DOHH2 (cell line): ENCODE data around the gene FRY.

Experiments
- H3F3A ChIP-seq: fragments of 200-600 bp; sonication (generic), shearing (Covaris generic); 2 replicates; pipeline ENCODE4 v1.6.0; 2016; ENCODE audit warnings: antibody characterized with exemption, mild to moderate bottlenecking; ENCODE audit not compliant: control insufficient read depth, insufficient read depth
- H3K27ac ChIP-seq: fragments of 200-600 bp; sonication (generic); 2 replicates; pipeline ENCODE4 v1.5.1; 2014; ENCODE audit warnings: low read depth, mild to moderate bottlenecking, low read length, moderate library complexity
- H3K27me3 ChIP-seq: fragments of 200-600 bp; sonication (generic); 2 replicates; pipeline ENCODE4 v1.6.1; 2014; ENCODE audit warnings: mild to moderate bottlenecking, low read length, mixed read lengths; ENCODE audit not compliant: control insufficient read depth
- H3K36me3 ChIP-seq: fragments of 200-600 bp; sonication (generic); 2 replicates; pipeline ENCODE4 v1.6.1; 2014; ENCODE audit warnings: mild to moderate bottlenecking, low read length, moderate library complexity, mixed read lengths; ENCODE audit not compliant: control insufficient read depth
- H3K4me1 ChIP-seq: fragments of 200-600 bp; sonication (generic); 2 replicates; pipeline ENCODE4 v1.6.1; 2014; ENCODE audit warnings: mild to moderate bottlenecking, low read length, mixed read lengths; ENCODE audit not compliant: control insufficient read depth
- H3K4me2 ChIP-seq: fragments of 200-600 bp; sonication (generic); 2 replicates; pipeline ENCODE4 v1.6.0; 2014; ENCODE audit warnings: mild to moderate bottlenecking, low read length, moderate library complexity
- H3K4me3 ChIP-seq: fragments of 200-600 bp; sonication (generic); 2 replicates; pipeline ENCODE4 v1.5.1; 2014; ENCODE audit warnings: mild to moderate bottlenecking, low read length, mixed read lengths
- H3K79me2 ChIP-seq: fragments of 200-600 bp; sonication (generic); 2 replicates; pipeline ENCODE4 v1.6.1; 2014; ENCODE audit warnings: mild to moderate bottlenecking, low read length, mixed read lengths; ENCODE audit not compliant: control insufficient read depth
- H3K9me2 ChIP-seq: fragments of 200-600 bp; sonication (generic); replicated peaks from 2 replicates; pipeline ENCODE4 v1.6.1; 2014; ENCODE audit warnings: mild to moderate bottlenecking, low read length, mixed read lengths; ENCODE audit not compliant: control insufficient read depth
- H3K9me3 ChIP-seq: fragments of 200-600 bp; sonication (generic); 2 replicates; pipeline ENCODE4 v1.6.1; 2014; ENCODE audit warnings: antibody characterized with exemption, low read length, mixed read lengths; ENCODE audit not compliant: control insufficient read depth, insufficient read depth
- H4K20me1 ChIP-seq: fragments of 200-600 bp; sonication (generic); 2 replicates; pipeline ENCODE4 v1.6.0; 2014; ENCODE audit warnings: low read depth, mild to moderate bottlenecking, antibody characterized with exemption, low read length, moderate library complexity; ENCODE audit not compliant: control insufficient read depth, insufficient read depth
- CTCF ChIP-seq: fragments of 200-600 bp; sonication (generic); IDR thresholded peaks from one replicate; pipeline ENCODE4 v1.5.1; 2014; ENCODE audit warnings: antibody characterized with exemption, mild to moderate bottlenecking, low read depth, low read length; ENCODE audit not compliant: poor library complexity, severe bottlenecking
- EZH2phosphoT487 ChIP-seq: fragments of 200-600 bp; sonication (generic); IDR thresholded peaks from 2 replicates; pipeline ENCODE4 v1.6.1; 2017; ENCODE audit warnings: borderline replicate concordance, mild to moderate bottlenecking, antibody characterized with exemption, low read length, moderate library complexity, mixed read lengths

FRY gene

DNA sequence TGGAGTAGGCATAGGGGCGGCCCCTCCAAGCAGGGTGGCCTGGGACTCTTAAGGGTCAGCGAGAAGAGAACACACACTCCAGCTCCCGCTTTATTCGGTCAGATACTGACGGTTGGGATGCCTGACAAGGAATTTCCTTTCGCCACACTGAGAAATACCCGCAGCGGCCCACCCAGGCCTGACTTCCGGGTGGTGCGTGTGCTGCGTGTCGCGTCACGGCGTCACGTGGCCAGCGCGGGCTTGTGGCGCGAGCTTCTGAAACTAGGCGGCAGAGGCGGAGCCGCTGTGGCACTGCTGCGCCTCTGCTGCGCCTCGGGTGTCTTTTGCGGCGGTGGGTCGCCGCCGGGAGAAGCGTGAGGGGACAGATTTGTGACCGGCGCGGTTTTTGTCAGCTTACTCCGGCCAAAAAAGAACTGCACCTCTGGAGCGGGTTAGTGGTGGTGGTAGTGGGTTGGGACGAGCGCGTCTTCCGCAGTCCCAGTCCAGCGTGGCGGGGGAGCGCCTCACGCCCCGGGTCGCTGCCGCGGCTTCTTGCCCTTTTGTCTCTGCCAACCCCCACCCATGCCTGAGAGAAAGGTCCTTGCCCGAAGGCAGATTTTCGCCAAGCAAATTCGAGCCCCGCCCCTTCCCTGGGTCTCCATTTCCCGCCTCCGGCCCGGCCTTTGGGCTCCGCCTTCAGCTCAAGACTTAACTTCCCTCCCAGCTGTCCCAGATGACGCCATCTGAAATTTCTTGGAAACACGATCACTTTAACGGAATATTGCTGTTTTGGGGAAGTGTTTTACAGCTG is 283.9 kb downstream of the FRY start, which contains the start of the genes BRCA2 and ZAR1L:
BRCA2 (plus strand) TSS at position 271 of the 790 bp plus-strand sequence. CDS start 953 bp downstream, outside the sequence.
ZAR1L (minus strand) TSS at position 126 of the 790 bp plus-strand sequence. CDS start 3,438 bp downstream, outside the sequence.
- TF ChIP-seq CTCF (no peak), EZH2phosphoT487 (no peak)

GRCh38 chr13:32316028-32316339 is 284.4 kb downstream of the FRY start:
- H3K4me2 ChIP-seq = peak overlapping the region; percentile 99
- 0 out of 2 replicates have a peak, but pooled peaks cover 5% of the 10 kb centered on the region for H3F3A ChIP-seq
- no peaks in the 10 kb centered on the region for H3K9me3 ChIP-seq
- H4K20me1 ChIP-seq = no peaks in the 10 kb centered on the region
- peak overlapping the region; percentile 88 for H3K27ac ChIP-seq
- H3K27me3 ChIP-seq = no peaks in the 10 kb centered on the region
- TF ChIP-seq CTCF (no peak), EZH2phosphoT487 (no peak)
- peaks cover 51% of the 10 kb centered on the region for H3K36me3 ChIP-seq
- H3K79me2 ChIP-seq = peaks cover 60% of the 10 kb centered on the region
- no peaks in the 10 kb centered on the region for H3K9me2 ChIP-seq
- H3K4me1 ChIP-seq = peaks cover 34% of the 10 kb centered on the region
- H3K4me3 ChIP-seq = peak overlapping the region; percentile 71

More for the DNA sequence above, 283.9 kb downstream of the FRY start, which contains the start of the genes BRCA2 and ZAR1L:
- Histone ChIP-seq H3K79me2 (peaks cover 54% of the 10 kb centered on the region), H3K36me3 (peaks cover 45% of the 10 kb centered on the region), H3F3A (0 out of 2 replicates have a peak, but pooled peaks cover 5% of the 10 kb centered on the region), H3K9me3 (no peaks in the 10 kb centered on the region), H3K9me2 (no peaks in the 10 kb centered on the region), H3K27ac (peak within 1 kb of the TSS; percentile 88), H3K4me2 (peak within 1 kb of the TSS; percentile 99), H4K20me1 (no peaks in the 10 kb centered on the region), H3K4me3 (peak within 1 kb of the TSS; percentile 71), H3K4me1 (peaks cover 35% of the 10 kb centered on the region), H3K27me3 (no peaks in the 10 kb centered on the region)

- TF ChIP-seq CTCF = no peak
- TF ChIP-seq EZH2phosphoT487 = no peak
- H4K20me1 ChIP-seq = no peaks in the 10 kb centered on the region
- H3K27me3 ChIP-seq = no peaks in the 10 kb centered on the region
- peaks cover 56% of the 10 kb centered on the region for H3K36me3 ChIP-seq
- no peaks in the 10 kb centered on the region for H3K9me3 ChIP-seq
- peaks cover 34% of the 10 kb centered on the region for H3K4me1 ChIP-seq
- peak overlapping the region; percentile 99 for H3K4me2 ChIP-seq
- H3K27ac ChIP-seq = peak overlapping the region; percentile 88
- H3K9me2 ChIP-seq = no peaks in the 10 kb centered on the region
- H3K79me2 ChIP-seq = peaks cover 65% of the 10 kb centered on the region
- H3K4me3 ChIP-seq = peak overlapping the region; percentile 71
- 0 out of 2 replicates have a peak, but pooled peaks cover 5% of the 10 kb centered on the region for H3F3A ChIP-seq
These were observed 284.9 kb downstream of the FRY start for GRCh38 chr13:32316501-32316900.
